Measurements from ENCODE around the gene CRELD1.

Gene CRELD1, protein sequence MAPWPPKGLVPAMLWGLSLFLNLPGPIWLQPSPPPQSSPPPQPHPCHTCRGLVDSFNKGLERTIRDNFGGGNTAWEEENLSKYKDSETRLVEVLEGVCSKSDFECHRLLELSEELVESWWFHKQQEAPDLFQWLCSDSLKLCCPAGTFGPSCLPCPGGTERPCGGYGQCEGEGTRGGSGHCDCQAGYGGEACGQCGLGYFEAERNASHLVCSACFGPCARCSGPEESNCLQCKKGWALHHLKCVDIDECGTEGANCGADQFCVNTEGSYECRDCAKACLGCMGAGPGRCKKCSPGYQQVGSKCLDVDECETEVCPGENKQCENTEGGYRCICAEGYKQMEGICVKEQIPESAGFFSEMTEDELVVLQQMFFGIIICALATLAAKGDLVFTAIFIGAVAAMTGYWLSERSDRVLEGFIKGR

GRCh38 chr3:9933561-9934234 is at the start of gene CRELD1:
CRELD1 (plus strand) TSS chr3:9933834; CDS start chr3:9934439, 605 bp downstream.
- peak within 1 kb of the TSS; percentile 96 for H3K4me2 ChIP-seq (ENCODE audit: low read length)
- peak within 1 kb of the TSS; percentile 92 for H3K4me3 ChIP-seq (ENCODE audit: low read length)
- H3K27me3 ChIP-seq (ENCODE audit: low read depth, low read length) = no peaks in the 10 kb centered on the region
- H3K4me1 ChIP-seq (ENCODE audit: low read length) = peaks cover 12% of the 10 kb centered on the region
- no peak for TF ChIP-seq EZH2phosphoT487 (IDR thresholded peaks at IDR 0.05; ENCODE audit: low read depth)
- TF ChIP-seq CTCF (IDR thresholded peaks at IDR 0.05; ENCODE audit: low read depth, low read length) = no peak
- H3K9ac ChIP-seq (ENCODE audit: low read length) = peak within 1 kb of the TSS; percentile 79
- no peaks in the 10 kb centered on the region for H4K20me1 ChIP-seq (ENCODE audit: insufficient read depth, low read length)
- peaks cover 11% of the 10 kb centered on the region for H3K79me2 ChIP-seq (ENCODE audit: low read length)
- H3K27ac ChIP-seq (ENCODE audit: low read length) = peak within 1 kb of the TSS; percentile 65
- peak within 1 kb of the TSS; percentile 94 for H2AFZ ChIP-seq (ENCODE audit: low read depth, low read length)
- H3K36me3 ChIP-seq (replicated peaks; ENCODE audit: low read depth, low read length) = peaks cover 4% of the 10 kb centered on the region
- H3K9me3 ChIP-seq (ENCODE audit: insufficient read depth, low read length) = no peaks in the 10 kb centered on the region

GRCh38 chr3:9884555-9885165 is 49.0 kb upstream of the CRELD1 start:
- H3K9ac ChIP-seq (ENCODE audit: low read length) = no peak overlapping the region
- H3K4me2 ChIP-seq (ENCODE audit: low read length) = no peak overlapping the region
- no peaks in the 10 kb centered on the region for H3K36me3 ChIP-seq (replicated peaks; ENCODE audit: low read depth, low read length)
- no peak overlapping the region; the same call in 1 of the 2 replicates for H2AFZ ChIP-seq (ENCODE audit: low read depth, low read length)
- H3K9me3 ChIP-seq (ENCODE audit: insufficient read depth, low read length) = no peaks in the 10 kb centered on the region
- H3K4me1 ChIP-seq (ENCODE audit: low read length) = peaks cover 3% of the 10 kb centered on the region; the same call in 1 of the 2 replicates
- no peak overlapping the region for H3K4me3 ChIP-seq (ENCODE audit: low read length)
- TF ChIP-seq CTCF (IDR thresholded peaks at IDR 0.05; ENCODE audit: low read depth, low read length) (no peak), EZH2phosphoT487 (IDR thresholded peaks at IDR 0.05; ENCODE audit: low read depth) (no peak)
- no peaks in the 10 kb centered on the region for H3K27me3 ChIP-seq (ENCODE audit: low read depth, low read length)
- no peaks in the 10 kb centered on the region for H4K20me1 ChIP-seq (ENCODE audit: insufficient read depth, low read length)
- no peak overlapping the region for H3K27ac ChIP-seq (ENCODE audit: low read length)
- no peaks in the 10 kb centered on the region for H3K79me2 ChIP-seq (ENCODE audit: low read length)

GRCh38 chr3:9886328-9886727 is 47.3 kb upstream of the CRELD1 start:
- H3K27me3 ChIP-seq (ENCODE audit: low read depth, low read length) = no peaks in the 10 kb centered on the region
- no peaks in the 10 kb centered on the region for H3K9me3 ChIP-seq (ENCODE audit: insufficient read depth, low read length)
- H3K9ac ChIP-seq (ENCODE audit: low read length) = no peak overlapping the region
- no peak overlapping the region for H3K4me2 ChIP-seq (ENCODE audit: low read length)
- H3K27ac ChIP-seq (ENCODE audit: low read length) = no peak overlapping the region
- no peaks in the 10 kb centered on the region for H3K36me3 ChIP-seq (replicated peaks; ENCODE audit: low read depth, low read length)
- no peaks in the 10 kb centered on the region for H4K20me1 ChIP-seq (ENCODE audit: insufficient read depth, low read length)
- H2AFZ ChIP-seq (ENCODE audit: low read depth, low read length) = no peak overlapping the region
- H3K4me3 ChIP-seq (ENCODE audit: low read length) = no peak overlapping the region
- H3K79me2 ChIP-seq (ENCODE audit: low read length) = peaks cover 10% of the 10 kb centered on the region
- TF ChIP-seq EZH2phosphoT487 (IDR thresholded peaks at IDR 0.05; ENCODE audit: low read depth) (no peak), CTCF (IDR thresholded peaks at IDR 0.05; ENCODE audit: low read depth, low read length) (no peak)
- H3K4me1 ChIP-seq (ENCODE audit: low read length) = peaks cover 5% of the 10 kb centered on the region; the same call in 1 of the 2 replicates

DNA sequence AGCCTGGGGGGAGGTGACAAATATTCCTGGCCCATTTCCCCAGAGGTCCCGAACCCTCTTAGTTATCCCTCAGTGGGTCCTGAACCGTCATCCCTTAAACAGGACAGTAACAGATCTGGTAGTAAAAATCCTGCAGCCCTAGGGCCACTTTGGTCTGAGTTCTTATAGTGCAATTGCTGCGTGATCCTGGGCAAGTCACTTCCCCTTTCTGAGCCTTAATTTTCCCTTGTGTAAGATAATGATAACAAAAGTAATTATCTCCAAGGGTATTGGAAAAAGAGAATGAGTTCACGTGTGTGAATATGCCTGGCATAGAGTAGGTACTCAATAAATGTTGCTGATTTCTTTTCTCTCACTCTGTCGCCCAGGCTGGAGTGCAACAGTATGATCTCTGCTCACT is 46.2 kb upstream of the CRELD1 start:
- no peak overlapping the region for H3K9ac ChIP-seq (ENCODE audit: low read length)
- H3K79me2 ChIP-seq (ENCODE audit: low read length) = peaks cover 21% of the 10 kb centered on the region
- peaks cover 2% of the 10 kb centered on the region for H3K36me3 ChIP-seq (replicated peaks; ENCODE audit: low read depth, low read length)
- H3K9me3 ChIP-seq (ENCODE audit: insufficient read depth, low read length) = no peaks in the 10 kb centered on the region
- no peak overlapping the region for H3K4me2 ChIP-seq (ENCODE audit: low read length)
- H3K4me1 ChIP-seq (ENCODE audit: low read length) = peaks cover 8% of the 10 kb centered on the region
- no peak overlapping the region for H3K4me3 ChIP-seq (ENCODE audit: low read length)
- H2AFZ ChIP-seq (ENCODE audit: low read depth, low read length) = no peak overlapping the region
- TF ChIP-seq EZH2phosphoT487 (IDR thresholded peaks at IDR 0.05; ENCODE audit: low read depth) = no peak
- no peak for TF ChIP-seq CTCF (IDR thresholded peaks at IDR 0.05; ENCODE audit: low read depth, low read length)
- H3K27ac ChIP-seq (ENCODE audit: low read length) = no peak overlapping the region
- H3K27me3 ChIP-seq (ENCODE audit: low read depth, low read length) = no peaks in the 10 kb centered on the region
- H4K20me1 ChIP-seq (ENCODE audit: insufficient read depth, low read length) = peaks cover 2% of the 10 kb centered on the region; the same call in 1 of the 2 replicates

Measured in OCI-LY3 (cell line).